Tibial artery (tissue), 4 donors: ENCODE results near the gene STOML3.
A peak's percentile ranks its signal among the peaks of the same experiment; 100 is the strongest.

Experiments used
- DNase-seq, 2 donors: peaks; one replicate each; pipeline ENCODE4 v3.0.0-alpha.2; 2019
- H3K27ac ChIP-seq, 2 donors: fragments of 200-600 bp; sonication (generic) in 1 of 2; 1 replicate in 1 of 2; 2 replicates in 1 of 2; pipeline ENCODE4 v1.5.1; 2018 to 2019; ENCODE audit warnings: mild to moderate bottlenecking in 1 of 2
- H3K27me3 ChIP-seq, 2 donors: fragments of 200-600 bp; sonication (generic) in 1 of 2; one replicate each; pipeline versions ENCODE4 v1.5.1 to v1.6.0; 2016 to 2019
- H3K36me3 ChIP-seq, 3 donors: fragments of 200-600 bp; sonication (generic) in 2 of 3; one replicate each; pipeline ENCODE4 v1.5.1; 2016 to 2019; ENCODE audit warnings: mild to moderate bottlenecking in 2 of 3
- H3K4me1 ChIP-seq, 4 donors: fragments of 200-600 bp; sonication (generic) in 2 of 4; 1 replicate in 3 of 4; 2 replicates in 1 of 4; pipeline ENCODE4 v1.5.1; 2016 to 2019
- H3K4me3 ChIP-seq, 2 donors: fragments of 200-600 bp; sonication (generic) in 1 of 2; 1 replicate in 1 of 2; 2 replicates in 1 of 2; pipeline ENCODE4 v1.5.1; 2018 to 2019; ENCODE audit warnings: mild to moderate bottlenecking in 2 of 2
- H3K9me3 ChIP-seq, 3 donors: fragments of 200-600 bp; sonication (generic) in 1 of 3; one replicate each; pipeline ENCODE4 v1.5.1; 2016 to 2019
- CTCF ChIP-seq, 2 experiments: fragments of 200-600 bp in 1 of 2; fragments of 450-650 bp in 1 of 2; IDR thresholded peaks; one replicate each; pipeline ENCODE4 v1.5.1; 2017 to 2019; ENCODE audit warnings: antibody characterized with exemption in 2 of 2, mild to moderate bottlenecking in 1 of 2, moderate library complexity in 1 of 2
- intact Hi-C: fragments of 100-400 bp; cut with DNase I; formaldehyde crosslinking; loops from one replicate; pipeline ENCODE4 v1.15.0; 2023; ENCODE audit warnings: low total_unique reads

Gene STOML3

GRCh38 chr13:39037410-39037879 is 46.8 kb upstream of the STOML3 start:
- Histone ChIP-seq H3K9me3 (no peaks in the 10 kb centered on the region), H3K27me3 (no peaks in the 10 kb centered on the region), H3K36me3 (no peaks in the 10 kb centered on the region), H3K4me1 (peaks cover 0 to 56% (median 26%) of the 10 kb centered on the region in 4 donors), H3K4me3 (peak overlapping the region; percentile 75 to 92), H3K27ac (peak overlapping the region; percentile 78 to 84)
- intact Hi-C loops, result no loop called here
- DNase-seq, result peak in 1 of 2 donors; percentile 24
- TF ChIP-seq CTCF (IDR thresholded peaks at IDR 0.05), result no peak

GRCh38 chr13:39036212-39036611 is 45.6 kb upstream of the STOML3 start:
- intact Hi-C loops, result no loop called here
- Histone ChIP-seq H3K36me3 (no peaks in the 10 kb centered on the region), H3K27me3 (no peaks in the 10 kb centered on the region), H3K9me3 (no peaks in the 10 kb centered on the region), H3K27ac (no peak overlapping the region), H3K4me1 (peaks cover 0 to 55% (median 28%) of the 10 kb centered on the region in 4 donors), H3K4me3 (peak overlapping the region; percentile 75 to 92)
- TF ChIP-seq CTCF (IDR thresholded peaks at IDR 0.05), result no peak
- no peak for DNase-seq

GRCh38 chr13:39035799-39036198 is 45.2 kb upstream of the STOML3 start:
- DNase-seq, result no peak
- no peaks in the 10 kb centered on the region for H3K36me3 ChIP-seq
- H3K4me3 ChIP-seq, result peak overlapping the region; percentile 75 to 92
- no peaks in the 10 kb centered on the region for H3K27me3 ChIP-seq
- intact Hi-C loops, result no loop called here
- H3K27ac ChIP-seq, result no peak overlapping the region
- peaks cover 0 to 51% (median 28%) of the 10 kb centered on the region in 4 donors for H3K4me1 ChIP-seq
- no peak for TF ChIP-seq CTCF (IDR thresholded peaks at IDR 0.05)
- no peaks in the 10 kb centered on the region for H3K9me3 ChIP-seq

GRCh38 chr13:39035204-39035603 is 44.6 kb upstream of the STOML3 start:
- no peaks in the 10 kb centered on the region for H3K9me3 ChIP-seq
- H3K4me1 ChIP-seq, result peaks cover 0 to 45% (median 26%) of the 10 kb centered on the region in 4 donors
- TF ChIP-seq CTCF (IDR thresholded peaks at IDR 0.05), result no peak
- intact Hi-C loops, result no loop called here
- peak overlapping the region; percentile 75 to 92 for H3K4me3 ChIP-seq
- H3K27me3 ChIP-seq, result no peaks in the 10 kb centered on the region
- H3K36me3 ChIP-seq, result peaks cover 0 to 5% (median 0%) of the 10 kb centered on the region in 3 donors
- no peak for DNase-seq
- H3K27ac ChIP-seq, result no peak overlapping the region

- intact Hi-C loops, result no loop called here
Observed at GRCh38 chr13:39034085-39034484, 43.5 kb upstream of the STOML3 start.

More at GRCh38 chr13:39034085-39034484, 43.5 kb upstream of the STOML3 start:
- Histone ChIP-seq H3K9me3 (no peaks in the 10 kb centered on the region), H3K27ac (no peak overlapping the region), H3K4me3 (no peak overlapping the region), H3K27me3 (no peaks in the 10 kb centered on the region), H3K4me1 (peaks cover 0 to 34% (median 22%) of the 10 kb centered on the region in 4 donors), H3K36me3 (peaks cover 0 to 6% (median 0%) of the 10 kb centered on the region in 3 donors)
- DNase-seq, result no peak
- TF ChIP-seq CTCF (IDR thresholded peaks at IDR 0.05), result no peak
